CD4-positive, alpha-beta T cell (primary cell): Measurements from ENCODE around the gene HS6ST3. TPM values are rescaled to one million over a fixed set of nuclear protein-coding genes. Genes with fewer than 3 reads are reported as not detected.

ENCODE experiments used
- ATAC-seq: fragments of 200-7000 bp; cut with Tn5 transposase; one replicate; pipeline ENCODE4 v1.10.0; 2022; ENCODE audit warnings: mild to moderate bottlenecking; ENCODE audit not compliant: poor library complexity
- CTCF ChIA-PET: fragments of 350-600 bp; sonication (Branson Sonifier 250); formaldehyde crosslinking; loops from one replicate; lab custom pipeline; 2021; ENCODE audit warnings: antibody characterized with exemption, inconsistent platforms; lab: Charles Lee
- POLR2A ChIA-PET: fragments of 350-600 bp; sonication (Branson Sonifier 250); formaldehyde crosslinking; loops from one replicate; lab custom pipeline; 2021; ENCODE audit warnings: antibody characterized with exemption, inconsistent platforms; lab: Charles Lee
- DNase-seq, 14 experiments: peaks; one replicate each; pipeline ENCODE4 v3.0.0-alpha.2; 2013 to 2020; ENCODE audit warnings: mixed read lengths in 2 of 14
- H3K27ac ChIP-seq, 2 donors: one replicate each; pipeline versions ENCODE4 v1.5.1 to v1.7.0; 2013; ENCODE audit warnings: low read length in 2 of 2, low read depth in 1 of 2, mild to moderate bottlenecking in 1 of 2
- H3K27me3 ChIP-seq, 2 experiments: 1 replicate in 1 of 2; 2 replicates in 1 of 2; pipeline versions ENCODE4 v1.6.1 to v1.7.0; 2013; ENCODE audit warnings: low read length in 2 of 2, control low read depth in 1 of 2, mild to moderate bottlenecking in 1 of 2, moderate library complexity in 1 of 2; ENCODE audit not compliant: insufficient read depth in 2 of 2, control insufficient read depth in 1 of 2
- H3K36me3 ChIP-seq: one replicate; pipeline ENCODE4 v1.6.1; 2013; ENCODE audit warnings: low read length, control low read depth; ENCODE audit not compliant: insufficient read depth
- H3K4me1 ChIP-seq: one replicate; pipeline ENCODE4 v1.6.1; 2013; ENCODE audit warnings: low read length, control low read depth; ENCODE audit not compliant: insufficient read depth
- H3K4me3 ChIP-seq: one replicate; pipeline ENCODE4 v1.5.1; 2013; ENCODE audit warnings: mild to moderate bottlenecking, low read length, moderate library complexity
- H3K9me3 ChIP-seq, 2 experiments: 1 replicate in 1 of 2; 2 replicates in 1 of 2; pipeline versions ENCODE4 v1.6.1 to v1.7.0; 2013; ENCODE audit warnings: low read length in 2 of 2, mild to moderate bottlenecking in 2 of 2, control low read depth in 1 of 2, moderate library complexity in 1 of 2; ENCODE audit not compliant: control insufficient read depth in 1 of 2, insufficient read depth in 1 of 2
- H3K27ac Mint-ChIP-seq: one replicate; pipeline ENCODE4 v1.8.0; 2020; ENCODE audit warnings: mixed read lengths
- H3K27me3 Mint-ChIP-seq: one replicate; pipeline ENCODE4 v1.8.0; 2021; ENCODE audit warnings: mixed read lengths
- H3K36me3 Mint-ChIP-seq: one replicate; pipeline ENCODE4 v1.8.0; 2021; ENCODE audit warnings: low read depth, mixed read lengths
- H3K4me1 Mint-ChIP-seq: one replicate; pipeline ENCODE4 v1.8.0; 2021; ENCODE audit warnings: low read depth, mixed read lengths
- H3K4me3 Mint-ChIP-seq: one replicate; pipeline ENCODE4 v1.8.0; 2020; ENCODE audit warnings: mild to moderate bottlenecking, mixed read lengths
- H3K9me3 Mint-ChIP-seq: one replicate; pipeline ENCODE4 v1.8.0; 2020; ENCODE audit warnings: mixed read lengths
- intact Hi-C, 2 experiments: fragments of 100-400 bp; cut with DNase I in 1 of 2; cut with micrococcal nuclease in 1 of 2; formaldehyde crosslinking; loops; one replicate each; pipeline versions ENCODE4 v1.15.1 to v1.9.0; 2023 to 2025; cut with DNase I, micrococcal nuclease
- total RNA-seq, 174 experiments: library from RNA in 2 of 174; stranded (reverse) in 2 of 174; gene quantifications; one replicate each; pipeline ENCODE4 v1.2.3 and lab custom pipeline; 2021 to 2026
- TF ChIP-seq, protein P1 (sequence below): fragments of 200-600 bp; IDR thresholded peaks from one replicate; pipeline ENCODE4 v1.8.0; 2022; ENCODE audit warnings: antibody characterized with exemption, mild to moderate bottlenecking

HS6ST3 gene
- total RNA-seq, 2 experiments from 2014 or later, result not detected

- H3K27me3 Mint-ChIP-seq, result no peaks in the 10 kb centered on the region
- no peak overlapping the region for H3K4me3 ChIP-seq
- TF ChIP-seq, protein P1, sequence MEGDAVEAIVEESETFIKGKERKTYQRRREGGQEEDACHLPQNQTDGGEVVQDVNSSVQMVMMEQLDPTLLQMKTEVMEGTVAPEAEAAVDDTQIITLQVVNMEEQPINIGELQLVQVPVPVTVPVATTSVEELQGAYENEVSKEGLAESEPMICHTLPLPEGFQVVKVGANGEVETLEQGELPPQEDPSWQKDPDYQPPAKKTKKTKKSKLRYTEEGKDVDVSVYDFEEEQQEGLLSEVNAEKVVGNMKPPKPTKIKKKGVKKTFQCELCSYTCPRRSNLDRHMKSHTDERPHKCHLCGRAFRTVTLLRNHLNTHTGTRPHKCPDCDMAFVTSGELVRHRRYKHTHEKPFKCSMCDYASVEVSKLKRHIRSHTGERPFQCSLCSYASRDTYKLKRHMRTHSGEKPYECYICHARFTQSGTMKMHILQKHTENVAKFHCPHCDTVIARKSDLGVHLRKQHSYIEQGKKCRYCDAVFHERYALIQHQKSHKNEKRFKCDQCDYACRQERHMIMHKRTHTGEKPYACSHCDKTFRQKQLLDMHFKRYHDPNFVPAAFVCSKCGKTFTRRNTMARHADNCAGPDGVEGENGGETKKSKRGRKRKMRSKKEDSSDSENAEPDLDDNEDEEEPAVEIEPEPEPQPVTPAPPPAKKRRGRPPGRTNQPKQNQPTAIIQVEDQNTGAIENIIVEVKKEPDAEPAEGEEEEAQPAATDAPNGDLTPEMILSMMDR, result no peak
- H3K27ac Mint-ChIP-seq, result no peak overlapping the region
- peaks cover 6% of the 10 kb centered on the region for H3K9me3 Mint-ChIP-seq
- H3K36me3 ChIP-seq, result no peaks in the 10 kb centered on the region
- H3K36me3 Mint-ChIP-seq, result no peaks in the 10 kb centered on the region
- no peaks in the 10 kb centered on the region for H3K27me3 ChIP-seq
- no peak for DNase-seq
- no peaks in the 10 kb centered on the region for H3K4me1 Mint-ChIP-seq
- ATAC-seq, result no peak
- intact Hi-C loops, result no loop called here
- ChIA-PET POLR2A (no interaction called here), CTCF (no interaction called here)
- H3K4me3 Mint-ChIP-seq, result no peak overlapping the region
- no peaks in the 10 kb centered on the region for H3K9me3 ChIP-seq
- H3K4me1 ChIP-seq, result no peaks in the 10 kb centered on the region
- no peak overlapping the region for H3K27ac ChIP-seq
Observed at GRCh38 chr13:96687191-96687590, 597.3 kb downstream of the HS6ST3 start.

GRCh38 chr13:96690998-96691397 lies 601.1 kb downstream of the HS6ST3 start:
- Histone ChIP-seq H3K4me3 (no peak overlapping the region), H3K9me3 (no peaks in the 10 kb centered on the region), H3K4me1 (no peaks in the 10 kb centered on the region), H3K27me3 (no peaks in the 10 kb centered on the region), H3K36me3 (no peaks in the 10 kb centered on the region), H3K27ac (no peak overlapping the region)
- Mint-ChIP-seq H3K4me3 (no peak overlapping the region), H3K27me3 (no peaks in the 10 kb centered on the region), H3K27ac (no peak overlapping the region), H3K4me1 (no peaks in the 10 kb centered on the region), H3K36me3 (no peaks in the 10 kb centered on the region), H3K9me3 (peaks cover 8% of the 10 kb centered on the region)
- intact Hi-C loops, result no loop called here
- TF ChIP-seq, protein P1, result no peak
- DNase-seq (no peak), ATAC-seq (no peak)
- ChIA-PET CTCF (no interaction called here), POLR2A (no interaction called here)

GRCh38 chr13:96696389-96696900 lies 606.5 kb downstream of the HS6ST3 start:
- H3K4me1 ChIP-seq, result no peaks in the 10 kb centered on the region
- no peaks in the 10 kb centered on the region for H3K36me3 ChIP-seq
- no peak overlapping the region for H3K27ac Mint-ChIP-seq
- POLR2A ChIA-PET, result no interaction called here
- H3K4me3 ChIP-seq, result no peak overlapping the region
- H3K27me3 Mint-ChIP-seq, result no peaks in the 10 kb centered on the region
- no peaks in the 10 kb centered on the region for H3K27me3 ChIP-seq
- no peak for ATAC-seq
- DNase-seq, result no peak
- no peaks in the 10 kb centered on the region for H3K9me3 ChIP-seq
- TF ChIP-seq, protein P1, result no peak
- CTCF ChIA-PET, result no interaction called here
- intact Hi-C loops, result no loop called here
- no peak overlapping the region for H3K4me3 Mint-ChIP-seq
- H3K4me1 Mint-ChIP-seq, result no peaks in the 10 kb centered on the region
- H3K36me3 Mint-ChIP-seq, result no peaks in the 10 kb centered on the region
- peaks cover 12% of the 10 kb centered on the region for H3K9me3 Mint-ChIP-seq
- no peak overlapping the region for H3K27ac ChIP-seq
